ENCODE results near the gene FAM131A.

FAM131A gene

DNA sequence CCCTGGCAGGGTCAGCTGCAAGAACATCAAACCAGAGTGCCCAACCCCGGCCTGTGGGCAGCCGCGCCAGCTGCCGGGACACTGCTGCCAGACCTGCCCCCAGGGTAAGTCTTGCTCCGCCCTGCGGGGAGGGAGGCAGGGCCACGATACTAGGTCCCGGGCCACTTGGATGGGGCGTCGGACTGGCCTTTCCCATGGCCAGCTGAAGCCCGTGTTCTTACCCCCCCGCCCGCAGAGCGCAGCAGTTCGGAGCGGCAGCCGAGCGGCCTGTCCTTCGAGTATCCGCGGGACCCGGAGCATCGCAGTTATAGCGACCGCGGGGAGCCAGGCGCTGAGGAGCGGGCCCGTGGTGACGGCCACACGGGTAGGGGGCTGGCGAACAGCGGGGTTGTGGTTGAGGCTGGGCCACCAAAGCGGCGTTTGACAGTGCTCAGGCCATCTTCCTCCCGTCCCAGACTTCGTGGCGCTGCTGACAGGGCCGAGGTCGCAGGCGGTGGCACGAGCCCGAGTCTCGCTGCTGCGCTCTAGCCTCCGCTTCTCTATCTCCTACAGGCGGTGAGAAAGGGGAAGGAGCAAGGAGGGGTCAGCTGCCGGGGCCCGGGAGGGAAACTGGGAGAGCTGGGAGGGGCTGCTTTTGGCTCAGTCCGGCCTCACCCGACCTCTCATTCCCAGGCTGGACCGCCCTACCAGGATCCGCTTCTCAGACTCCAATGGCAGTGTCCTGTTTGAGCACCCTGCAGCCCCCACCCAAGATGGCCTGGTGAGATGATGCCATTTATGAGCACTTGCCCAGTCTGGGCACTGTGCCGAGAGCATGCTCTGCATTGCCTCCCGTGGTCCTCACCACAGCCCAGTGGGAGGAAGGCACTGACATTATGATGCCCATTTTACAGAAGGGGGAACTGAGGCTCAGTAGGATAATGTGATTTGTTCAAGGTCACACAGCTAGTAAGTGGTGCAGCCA, 44.1 kb downstream of the FAM131A start:
- TF ChIP-seq ARNT (IDR thresholded peaks at IDR 0.05): no peak
- TF ChIP-seq CTBP1 (IDR thresholded peaks at IDR 0.05; ENCODE audit: borderline replicate concordance): no peak
- no peak for TF ChIP-seq ELF4 (IDR thresholded peaks at IDR 0.05)
- no peak for TF ChIP-seq HDGF (IDR thresholded peaks at IDR 0.05; ENCODE audit: borderline replicate concordance)
- TF ChIP-seq NFRKB (IDR thresholded peaks at IDR 0.05): no peak
- no peak for TF ChIP-seq TARDBP (IDR thresholded peaks at IDR 0.05)
- no peak for TF ChIP-seq FOXA1 (IDR thresholded peaks at IDR 0.05)
- no peak for TF ChIP-seq ZNF384 (IDR thresholded peaks at IDR 0.05)
- TF ChIP-seq, protein P1, sequence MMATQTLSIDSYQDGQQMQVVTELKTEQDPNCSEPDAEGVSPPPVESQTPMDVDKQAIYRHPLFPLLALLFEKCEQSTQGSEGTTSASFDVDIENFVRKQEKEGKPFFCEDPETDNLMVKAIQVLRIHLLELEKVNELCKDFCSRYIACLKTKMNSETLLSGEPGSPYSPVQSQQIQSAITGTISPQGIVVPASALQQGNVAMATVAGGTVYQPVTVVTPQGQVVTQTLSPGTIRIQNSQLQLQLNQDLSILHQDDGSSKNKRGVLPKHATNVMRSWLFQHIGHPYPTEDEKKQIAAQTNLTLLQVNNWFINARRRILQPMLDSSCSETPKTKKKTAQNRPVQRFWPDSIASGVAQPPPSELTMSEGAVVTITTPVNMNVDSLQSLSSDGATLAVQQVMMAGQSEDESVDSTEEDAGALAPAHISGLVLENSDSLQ (IDR thresholded peaks at IDR 0.05): no peak
- no peak for TF ChIP-seq SP1 (IDR thresholded peaks at IDR 0.05)
- no peak for TF ChIP-seq SUZ12 (IDR thresholded peaks at IDR 0.05)
- TF ChIP-seq L3MBTL2 (conservative IDR thresholded peaks at IDR 0.05): no peak
- no peak for TF ChIP-seq LEF1 (IDR thresholded peaks at IDR 0.05; ENCODE audit: borderline replicate concordance)
- TF ChIP-seq BHLHE40 (IDR thresholded peaks at IDR 0.05; ENCODE audit: borderline replicate concordance): no peak
- no peak for TF ChIP-seq FOXM1 (IDR thresholded peaks at IDR 0.05; ENCODE audit: borderline replicate concordance)
- no peak for TF ChIP-seq FOXK2 (IDR thresholded peaks at IDR 0.05)
- no peak for DNase-seq (ENCODE audit: extremely low spot score)
- ChIA-PET CTCF (no interaction called here), POLR2A (no interaction called here)

DNA sequence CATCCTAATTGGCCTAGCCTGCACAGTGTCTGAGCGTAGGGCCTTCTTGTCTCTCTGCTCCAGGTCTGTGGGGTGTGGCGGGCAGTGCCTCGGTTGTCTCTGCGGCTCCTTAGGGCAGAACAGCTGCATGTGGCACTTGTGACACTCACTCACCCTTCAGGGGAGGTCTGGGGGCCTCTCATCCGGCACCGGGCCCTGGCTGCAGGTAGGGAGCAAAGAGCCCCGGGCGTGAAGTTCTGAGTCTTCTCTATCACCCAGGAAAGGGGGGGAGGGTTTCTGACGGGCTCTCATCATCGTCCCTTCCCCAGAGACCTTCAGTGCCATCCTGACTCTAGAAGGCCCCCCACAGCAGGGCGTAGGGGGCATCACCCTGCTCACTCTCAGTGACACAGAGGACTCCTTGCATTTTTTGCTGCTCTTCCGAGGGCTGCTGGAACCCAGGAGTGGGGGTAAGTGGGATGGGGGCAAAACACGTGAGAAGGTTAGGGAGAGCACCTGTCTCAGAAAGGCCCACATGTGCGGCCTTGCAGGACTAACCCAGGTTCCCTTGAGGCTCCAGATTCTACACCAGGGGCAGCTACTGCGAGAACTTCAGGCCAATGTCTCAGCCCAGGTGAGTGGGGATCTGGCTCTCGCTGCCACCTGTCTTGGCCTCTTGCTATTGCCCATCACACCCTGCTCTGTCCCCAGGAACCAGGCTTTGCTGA, 45.1 kb downstream of the FAM131A start:
- POLR2A ChIA-PET: no interaction called here
- TF ChIP-seq ARNT (IDR thresholded peaks at IDR 0.05): no peak
- TF ChIP-seq LEF1 (IDR thresholded peaks at IDR 0.05; ENCODE audit: borderline replicate concordance): no peak
- TF ChIP-seq SP1 (IDR thresholded peaks at IDR 0.05): no peak
- no peak for TF ChIP-seq TARDBP (IDR thresholded peaks at IDR 0.05)
- TF ChIP-seq CTBP1 (IDR thresholded peaks at IDR 0.05; ENCODE audit: borderline replicate concordance): no peak
- no peak for DNase-seq (ENCODE audit: extremely low spot score)
- CTCF ChIA-PET: no interaction called here

DNA sequence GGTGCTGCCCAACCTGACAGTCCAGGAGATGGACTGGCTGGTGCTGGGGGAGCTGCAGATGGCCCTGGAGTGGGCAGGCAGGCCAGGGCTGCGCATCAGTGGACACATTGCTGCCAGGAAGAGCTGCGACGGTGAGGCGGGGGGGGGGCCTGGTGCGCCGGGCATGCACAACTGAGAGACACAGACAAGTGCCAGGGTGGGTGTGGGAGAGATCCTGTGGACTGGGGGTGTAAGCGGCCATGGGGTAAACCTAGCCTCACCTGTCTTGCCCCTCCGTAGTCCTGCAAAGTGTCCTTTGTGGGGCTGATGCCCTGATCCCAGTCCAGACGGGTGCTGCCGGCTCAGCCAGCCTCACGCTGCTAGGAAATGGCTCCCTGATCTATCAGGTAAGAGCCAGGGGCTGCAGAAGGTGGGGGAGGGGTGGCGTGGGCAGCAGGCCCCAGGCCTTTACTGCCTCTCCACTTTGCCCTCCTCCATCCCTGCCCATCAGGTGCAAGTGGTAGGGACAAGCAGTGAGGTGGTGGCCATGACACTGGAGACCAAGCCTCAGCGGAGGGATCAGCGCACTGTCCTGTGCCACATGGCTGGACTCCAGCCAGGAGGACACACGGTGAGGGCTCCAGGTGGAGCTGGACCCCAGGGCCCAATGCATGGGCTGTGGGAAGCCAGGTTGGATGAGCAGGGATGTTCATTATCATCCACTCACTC, 45.8 kb downstream of the FAM131A start:
- DNase-seq (ENCODE audit: extremely low spot score): no peak
- ChIA-PET CTCF (no interaction called here), POLR2A (no interaction called here)
- no peak for TF ChIP-seq L3MBTL2 (conservative IDR thresholded peaks at IDR 0.05)
- no peak for TF ChIP-seq FOXA1 (IDR thresholded peaks at IDR 0.05)
- TF ChIP-seq ZNF384 (IDR thresholded peaks at IDR 0.05): no peak
- TF ChIP-seq NFRKB (IDR thresholded peaks at IDR 0.05): no peak
- no peak for TF ChIP-seq ARNT (IDR thresholded peaks at IDR 0.05)
- no peak for TF ChIP-seq SUZ12 (IDR thresholded peaks at IDR 0.05)
- TF ChIP-seq FOXM1 (IDR thresholded peaks at IDR 0.05; ENCODE audit: borderline replicate concordance): no peak
- no peak for TF ChIP-seq FOXK2 (IDR thresholded peaks at IDR 0.05)
- no peak for TF ChIP-seq LEF1 (IDR thresholded peaks at IDR 0.05; ENCODE audit: borderline replicate concordance)

DNA sequence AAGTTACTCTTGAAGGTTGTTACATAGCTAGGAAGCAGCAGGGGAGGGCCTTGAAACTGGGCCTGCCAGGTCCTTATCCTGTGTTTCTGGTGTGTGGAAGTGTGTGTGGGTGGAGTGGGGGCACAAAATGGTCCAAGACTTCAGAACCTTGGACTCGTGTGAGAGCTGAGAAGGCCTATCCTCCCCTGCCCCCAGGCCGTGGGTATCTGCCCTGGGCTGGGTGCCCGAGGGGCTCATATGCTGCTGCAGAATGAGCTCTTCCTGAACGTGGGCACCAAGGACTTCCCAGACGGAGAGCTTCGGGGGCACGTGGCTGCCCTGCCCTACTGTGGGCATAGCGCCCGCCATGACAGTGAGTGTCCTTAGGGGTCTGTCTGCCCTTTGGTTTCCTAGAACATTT, 46.9 kb downstream of the FAM131A start:
- ChIA-PET POLR2A (no interaction called here), CTCF (interaction anchor here (1.5 kb wide), 1 partner anchor 15 kb away, joined by 3 read pairs; no protein-coding TSS in a partner anchor)
- TF ChIP-seq BHLHE40 (IDR thresholded peaks at IDR 0.05; ENCODE audit: borderline replicate concordance) (no peak), SP1 (IDR thresholded peaks at IDR 0.05) (no peak), HDGF (IDR thresholded peaks at IDR 0.05; ENCODE audit: borderline replicate concordance) (no peak), L3MBTL2 (conservative IDR thresholded peaks at IDR 0.05) (no peak), FOXM1 (IDR thresholded peaks at IDR 0.05; ENCODE audit: borderline replicate concordance) (no peak), LEF1 (IDR thresholded peaks at IDR 0.05; ENCODE audit: borderline replicate concordance) (no peak)
- DNase-seq (ENCODE audit: extremely low spot score): no peak

DNA sequence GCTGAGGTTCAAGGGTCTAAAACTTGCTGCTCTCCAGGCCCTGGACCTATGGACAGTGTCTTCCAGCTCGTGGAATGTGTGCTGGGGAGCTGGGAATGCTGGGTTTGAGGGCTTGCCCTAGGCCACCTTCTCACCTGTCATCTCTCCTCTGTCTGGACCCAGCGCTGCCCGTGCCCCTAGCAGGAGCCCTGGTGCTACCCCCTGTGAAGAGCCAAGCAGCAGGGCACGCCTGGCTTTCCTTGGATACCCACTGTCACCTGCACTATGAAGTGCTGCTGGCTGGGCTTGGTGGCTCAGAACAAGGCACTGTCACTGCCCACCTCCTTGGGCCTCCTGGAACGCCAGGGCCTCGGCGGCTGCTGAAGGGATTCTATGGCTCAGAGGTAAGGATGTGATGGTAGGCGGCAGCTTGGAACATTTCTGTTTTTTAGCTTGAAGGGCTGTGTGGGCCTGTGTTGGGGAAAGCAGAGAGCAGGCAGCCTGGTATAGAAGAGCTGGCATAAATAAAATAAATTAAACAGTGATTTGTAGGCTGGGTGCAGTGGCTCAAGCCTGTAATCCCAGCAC, 47.5 kb downstream of the FAM131A start:
- ChIA-PET CTCF (interaction anchor here (1.5 kb wide), 1 partner anchor 14 kb away, joined by 3 read pairs; no protein-coding TSS in a partner anchor), POLR2A (no interaction called here)
- DNase-seq (ENCODE audit: extremely low spot score): no peak
- TF ChIP-seq SUZ12 (IDR thresholded peaks at IDR 0.05) (no peak), CTBP1 (IDR thresholded peaks at IDR 0.05; ENCODE audit: borderline replicate concordance) (no peak), ELF4 (IDR thresholded peaks at IDR 0.05) (no peak), ARNT (IDR thresholded peaks at IDR 0.05) (no peak), LEF1 (IDR thresholded peaks at IDR 0.05; ENCODE audit: borderline replicate concordance) (no peak), TARDBP (IDR thresholded peaks at IDR 0.05) (no peak), FOXM1 (IDR thresholded peaks at IDR 0.05; ENCODE audit: borderline replicate concordance) (no peak), L3MBTL2 (conservative IDR thresholded peaks at IDR 0.05) (no peak), ZNF384 (IDR thresholded peaks at IDR 0.05) (no peak), BHLHE40 (IDR thresholded peaks at IDR 0.05; ENCODE audit: borderline replicate concordance) (no peak), FOXA1 (IDR thresholded peaks at IDR 0.05) (no peak), SP1 (IDR thresholded peaks at IDR 0.05) (no peak), NFRKB (IDR thresholded peaks at IDR 0.05) (no peak), HDGF (IDR thresholded peaks at IDR 0.05; ENCODE audit: borderline replicate concordance) (no peak), FOXK2 (IDR thresholded peaks at IDR 0.05) (no peak)
- TF ChIP-seq, protein P1 (IDR thresholded peaks at IDR 0.05): no peak
